ENCODE measurements around the gene MSI1. TPM values are rescaled to one million over a fixed set of nuclear protein-coding genes. Genes with fewer than 3 reads are reported as not detected.
A peak's percentile ranks its signal among the peaks of the same experiment; 100 is the strongest.

Gene MSI1
- total and polyA plus RNA-seq, 2 of the 13 experiments (the other 11 are each of a cell fraction or from before 2014, with no cell fraction given) = 0.09 to 0.46 TPM

GRCh38 chr12:120317224-120318105 lies 51.5 kb downstream of the MSI1 start (continued):
- peak; percentile 42; the same call in 1 of the 2 replicates for TF ChIP-seq GABPA (IDR thresholded peaks at IDR 0.05; ENCODE audit: low read depth, low read length)
- TF ChIP-seq GABPA (CRISPR knock-in tag; IDR thresholded peaks at IDR 0.05; ENCODE audit: low read depth) = peak; percentile 77
- 0 out of 2 replicates have a peak, but pooled peaks have one; percentile 33 for TF ChIP-seq HOXD1 (CRISPR knock-in tag; IDR thresholded peaks at IDR 0.05)
- TF ChIP-seq ZNF446 (CRISPR knock-in tag; IDR thresholded peaks at IDR 0.05) = 0 out of 2 replicates have a peak, but pooled peaks have one; percentile 47
- no peak for TF ChIP-seq RCOR2 (CRISPR knock-in tag; IDR thresholded peaks at IDR 0.05)
- TF ChIP-seq ZNF816 (CRISPR knock-in tag; IDR thresholded peaks at IDR 0.05; ENCODE audit: borderline replicate concordance) = peak; percentile 19; the same call in 1 of the 2 replicates
- TF ChIP-seq ZNF557 (CRISPR knock-in tag; IDR thresholded peaks at IDR 0.05) = 0 out of 2 replicates have a peak, but pooled peaks have one; percentile 60
- no peak for TF ChIP-seq HNF1A (IDR thresholded peaks at IDR 0.05; ENCODE audit: low read depth)
- peak; percentile 59; the same call in 1 of the 2 replicates for TF ChIP-seq HNF1A (CRISPR knock-in tag; IDR thresholded peaks at IDR 0.05; ENCODE audit: borderline replicate concordance)
- TF ChIP-seq MXD4 (CRISPR knock-in tag; IDR thresholded peaks at IDR 0.05) = peak; percentile 85
- TF ChIP-seq FOXP4 (CRISPR knock-in tag; IDR thresholded peaks at IDR 0.05) = peak; percentile 52; the same call in 1 of the 2 replicates
- no peak for TF ChIP-seq SNAPC5 (CRISPR knock-in tag; IDR thresholded peaks at IDR 0.05; ENCODE audit: borderline replicate concordance)
- peak; percentile 50; the same call in 1 of the 2 replicates for TF ChIP-seq ZNF225 (CRISPR knock-in tag; IDR thresholded peaks at IDR 0.05)
- no peak for TF ChIP-seq KDM6A (CRISPR knock-in tag; IDR thresholded peaks at IDR 0.05; ENCODE audit: low read depth)
- TF ChIP-seq ATF7 (IDR thresholded peaks at IDR 0.05) = peak; percentile 97
- TF ChIP-seq ATF7 (CRISPR knock-in tag; IDR thresholded peaks at IDR 0.05) = no peak; the same call in 1 of the 2 replicates
- TF ChIP-seq, protein P1, sequence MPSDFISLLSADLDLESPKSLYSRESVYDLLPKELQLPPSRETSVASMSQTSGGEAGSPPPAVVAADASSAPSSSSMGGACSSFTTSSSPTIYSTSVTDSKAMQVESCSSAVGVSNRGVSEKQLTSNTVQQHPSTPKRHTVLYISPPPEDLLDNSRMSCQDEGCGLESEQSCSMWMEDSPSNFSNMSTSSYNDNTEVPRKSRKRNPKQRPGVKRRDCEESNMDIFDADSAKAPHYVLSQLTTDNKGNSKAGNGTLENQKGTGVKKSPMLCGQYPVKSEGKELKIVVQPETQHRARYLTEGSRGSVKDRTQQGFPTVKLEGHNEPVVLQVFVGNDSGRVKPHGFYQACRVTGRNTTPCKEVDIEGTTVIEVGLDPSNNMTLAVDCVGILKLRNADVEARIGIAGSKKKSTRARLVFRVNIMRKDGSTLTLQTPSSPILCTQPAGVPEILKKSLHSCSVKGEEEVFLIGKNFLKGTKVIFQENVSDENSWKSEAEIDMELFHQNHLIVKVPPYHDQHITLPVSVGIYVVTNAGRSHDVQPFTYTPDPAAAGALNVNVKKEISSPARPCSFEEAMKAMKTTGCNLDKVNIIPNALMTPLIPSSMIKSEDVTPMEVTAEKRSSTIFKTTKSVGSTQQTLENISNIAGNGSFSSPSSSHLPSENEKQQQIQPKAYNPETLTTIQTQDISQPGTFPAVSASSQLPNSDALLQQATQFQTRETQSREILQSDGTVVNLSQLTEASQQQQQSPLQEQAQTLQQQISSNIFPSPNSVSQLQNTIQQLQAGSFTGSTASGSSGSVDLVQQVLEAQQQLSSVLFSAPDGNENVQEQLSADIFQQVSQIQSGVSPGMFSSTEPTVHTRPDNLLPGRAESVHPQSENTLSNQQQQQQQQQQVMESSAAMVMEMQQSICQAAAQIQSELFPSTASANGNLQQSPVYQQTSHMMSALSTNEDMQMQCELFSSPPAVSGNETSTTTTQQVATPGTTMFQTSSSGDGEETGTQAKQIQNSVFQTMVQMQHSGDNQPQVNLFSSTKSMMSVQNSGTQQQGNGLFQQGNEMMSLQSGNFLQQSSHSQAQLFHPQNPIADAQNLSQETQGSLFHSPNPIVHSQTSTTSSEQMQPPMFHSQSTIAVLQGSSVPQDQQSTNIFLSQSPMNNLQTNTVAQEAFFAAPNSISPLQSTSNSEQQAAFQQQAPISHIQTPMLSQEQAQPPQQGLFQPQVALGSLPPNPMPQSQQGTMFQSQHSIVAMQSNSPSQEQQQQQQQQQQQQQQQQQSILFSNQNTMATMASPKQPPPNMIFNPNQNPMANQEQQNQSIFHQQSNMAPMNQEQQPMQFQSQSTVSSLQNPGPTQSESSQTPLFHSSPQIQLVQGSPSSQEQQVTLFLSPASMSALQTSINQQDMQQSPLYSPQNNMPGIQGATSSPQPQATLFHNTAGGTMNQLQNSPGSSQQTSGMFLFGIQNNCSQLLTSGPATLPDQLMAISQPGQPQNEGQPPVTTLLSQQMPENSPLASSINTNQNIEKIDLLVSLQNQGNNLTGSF (CRISPR knock-in tag; IDR thresholded peaks at IDR 0.05) = no peak
- TF ChIP-seq U2AF1 (optimal IDR thresholded peaks at IDR 0.05; ENCODE audit: low read depth, low read length) = peak; percentile 17
